Endometrial microvascular endothelial cells (primary cell): ENCODE data around the gene NEXMIF. TPM values are rescaled to one million over a fixed set of nuclear protein-coding genes. Genes with fewer than 3 reads are reported as not detected.
"Not testable (repeated sequence)": the region's sequence is repeated elsewhere in the genome, so short reads cannot be mapped to it uniquely, and the experiment has no call there.

Source experiments
- in situ Hi-C: cut with HindIII; loops from 2 replicates; pipeline ENCODE4 v1.10.0; 2017; ENCODE audit warnings: low sequenced_read_pairs, low pct_unique_long_range_greater_than_20kb; ENCODE audit errors: inconsistent ontology term
- total RNA-seq: library from RNA; depleted of rRNA; stranded (reverse); fragments of >200 nt; gene quantifications from one replicate; pipeline ENCODE4 v1.2.3, GENCODE V29; 2015; ENCODE audit errors: inconsistent ontology term

NEXMIF gene
- total RNA-seq, 1 donor from 2014 or later = not detected

GRCh38 chrX:74804574-74804973 lies 120.7 kb downstream of the NEXMIF start:
- in situ Hi-C loops = no loop called here

- in situ Hi-C loops = no loop called here
Measured at GRCh38 chrX:74800062-74800461, 125.2 kb downstream of the NEXMIF start.

- in situ Hi-C loops = no loop called here
Measured at GRCh38 chrX:74797338-74797887, 127.8 kb downstream of the NEXMIF start.

- in situ Hi-C loops = no loop called here
Measured at GRCh38 chrX:74788545-74789086, 136.6 kb downstream of the NEXMIF start.

- in situ Hi-C loops = no loop called here
Measured at GRCh38 chrX:74784629-74785028, 140.6 kb downstream of the NEXMIF start.

- in situ Hi-C loops = no loop called here
Measured at GRCh38 chrX:74781507-74782034, 143.7 kb downstream of the NEXMIF start.

- in situ Hi-C loops = no loop called here
Measured at GRCh38 chrX:74779175-74779574, 146.1 kb downstream of the NEXMIF start.

GRCh38 chrX:74774988-74775387 lies 150.3 kb downstream of the NEXMIF start:
- in situ Hi-C loops = no loop called here

GRCh38 chrX:74736450-74736849 lies 188.8 kb downstream of the NEXMIF start:
- in situ Hi-C loops = no loop called here

GRCh38 chrX:74705269-74705668 lies 220.0 kb downstream of the NEXMIF start:
- in situ Hi-C loops = no loop called here

- in situ Hi-C loops = not testable (repeated sequence)
Measured at GRCh38 chrX:74701343-74701742, 223.9 kb downstream of the NEXMIF start.

GRCh38 chrX:74684466-74684865 lies 240.8 kb downstream of the NEXMIF start:
- in situ Hi-C loops = no loop called here

Other genes starting within 250 kb of the NEXMIF start
- 54.4 TPM for gene ABCB7, start 230.8 kb upstream of the NEXMIF start, total RNA-seq